HUES6 (cell line): Measurements from ENCODE around the gene NUP155.
"Not testable (repeated sequence)": the region's sequence is repeated elsewhere in the genome, so short reads cannot be mapped to it uniquely, and the experiment has no call there.

Experiments
- H3K27ac ChIP-seq: 2 replicates; pipeline ENCODE4 v1.7.0; 2013; ENCODE audit warnings: low read depth, mild to moderate bottlenecking, low read length, inconsistent platforms
- H3K27me3 ChIP-seq: 2 replicates; pipeline ENCODE4 v1.6.1; 2013; ENCODE audit warnings: low read length; ENCODE audit not compliant: control insufficient read depth, insufficient read depth
- H3K36me3 ChIP-seq: 2 replicates; pipeline ENCODE4 v1.6.1; 2013; ENCODE audit warnings: low read length; ENCODE audit not compliant: control insufficient read depth, insufficient read depth
- H3K4me1 ChIP-seq: 2 replicates; pipeline ENCODE4 v1.6.1; 2013; ENCODE audit warnings: low read length; ENCODE audit not compliant: control insufficient read depth, insufficient read depth
- H3K4me3 ChIP-seq: 2 replicates; pipeline ENCODE4 v1.5.1; 2013; ENCODE audit warnings: low read depth, low read length
- H3K9ac ChIP-seq: one replicate; pipeline ENCODE4 v1.6.1; 2013; ENCODE audit warnings: mild to moderate bottlenecking, low read length
- H3K9me3 ChIP-seq: 2 replicates; pipeline ENCODE4 v1.6.1; 2013; ENCODE audit warnings: low read depth, low read length; ENCODE audit not compliant: control insufficient read depth, insufficient read depth

The NUP155 gene

DNA sequence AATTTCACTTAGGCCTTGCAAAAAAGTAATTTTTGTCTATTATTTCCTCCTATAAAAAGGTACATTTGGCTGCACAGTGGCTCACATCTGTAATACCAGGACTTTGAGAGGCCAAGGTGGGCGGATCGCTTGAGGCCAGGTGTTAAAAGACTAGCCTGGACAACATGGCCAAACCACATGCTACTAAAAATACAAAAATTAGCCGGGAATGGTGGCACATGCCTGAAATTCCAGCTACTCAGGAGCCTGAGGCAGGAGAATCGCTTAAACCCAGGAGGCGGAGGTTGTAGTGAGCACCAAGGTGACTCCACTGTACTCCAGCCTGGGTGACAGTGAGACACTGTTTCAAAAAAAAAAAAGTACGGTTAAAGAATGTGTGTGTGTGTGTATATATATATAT lies 15.7 kb downstream of the NUP155 start:
- no peak overlapping the region for H3K27ac ChIP-seq
- H3K9me3 ChIP-seq = no peaks in the 10 kb centered on the region
- H3K36me3 ChIP-seq = peaks cover 81% of the 10 kb centered on the region
- H3K4me1 ChIP-seq = no peaks in the 10 kb centered on the region
- H3K27me3 ChIP-seq = no peaks in the 10 kb centered on the region
- H3K4me3 ChIP-seq = no peak overlapping the region
- no peak overlapping the region for H3K9ac ChIP-seq

DNA sequence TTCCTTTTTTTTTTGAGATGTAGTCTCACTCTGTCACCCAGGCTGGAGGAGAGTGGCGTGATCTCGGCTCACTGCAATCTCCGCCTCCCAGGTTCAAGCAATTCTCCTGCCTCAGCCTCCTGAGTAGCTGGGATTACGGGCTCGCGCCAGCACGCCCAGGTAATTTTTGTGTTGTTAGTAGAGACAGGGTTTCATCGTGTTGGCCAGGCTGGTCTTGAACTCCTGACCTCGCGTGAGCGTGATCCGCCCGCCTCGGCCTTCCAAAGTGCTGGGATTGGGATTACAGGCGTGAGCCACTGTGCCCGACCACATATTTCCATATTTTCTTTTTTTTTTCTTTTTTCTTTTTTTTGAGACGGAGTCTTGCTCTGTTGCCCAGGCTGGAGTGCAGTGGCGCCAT lies 28.2 kb downstream of the NUP155 start:
- H3K9me3 ChIP-seq, H3K4me3 ChIP-seq, H3K27me3 ChIP-seq, H3K9ac ChIP-seq, H3K27ac ChIP-seq, H3K4me1 ChIP-seq: not testable (repeated sequence)
- peaks cover 83% of the 10 kb centered on the region for H3K36me3 ChIP-seq

DNA sequence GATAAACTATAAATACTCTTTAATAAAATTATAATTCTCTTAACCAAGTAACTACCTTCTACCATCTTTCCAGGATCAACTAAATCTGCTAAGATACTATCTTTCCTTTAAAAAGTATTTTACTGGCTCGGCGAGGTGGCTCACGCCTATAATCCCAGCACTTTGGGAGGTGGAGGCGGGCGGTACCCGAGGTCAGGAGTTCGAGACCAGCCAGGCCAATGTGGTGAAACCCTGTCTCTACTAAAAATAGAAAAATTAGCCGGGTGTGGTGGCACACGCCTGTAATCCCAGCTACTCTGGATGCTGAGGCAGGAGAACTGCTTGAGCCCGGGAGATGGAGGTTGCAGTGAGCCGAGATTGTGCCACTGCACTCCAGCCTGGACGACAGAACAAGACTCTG lies 36.2 kb downstream of the NUP155 start:
- not testable (repeated sequence) for H3K4me3 ChIP-seq, H3K27me3 ChIP-seq, H3K9ac ChIP-seq, H3K27ac ChIP-seq, H3K4me1 ChIP-seq, H3K9me3 ChIP-seq
- peaks cover 83% of the 10 kb centered on the region for H3K36me3 ChIP-seq

DNA sequence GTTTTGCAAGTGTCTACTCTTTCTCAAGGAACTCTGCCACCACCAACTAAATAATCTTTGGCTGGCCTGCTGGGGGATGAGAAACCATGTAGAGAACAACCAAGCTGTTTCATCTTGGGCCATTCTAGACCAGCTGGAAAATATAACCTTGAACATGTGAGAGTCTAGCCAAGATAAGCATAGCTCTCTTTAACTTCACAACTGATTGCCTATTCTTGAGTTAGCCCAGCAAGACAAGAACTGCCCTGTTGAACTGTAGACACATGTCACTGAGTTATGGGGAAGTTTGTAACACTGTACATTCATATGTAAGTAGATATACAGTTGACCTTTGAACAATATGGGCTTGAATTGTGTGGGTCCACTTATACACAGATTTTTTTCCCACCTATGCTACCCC lies 44.4 kb downstream of the NUP155 start:
- Histone ChIP-seq H3K4me1 (no peaks in the 10 kb centered on the region), H3K4me3 (no peak overlapping the region), H3K27ac (no peak overlapping the region), H3K9ac (no peak overlapping the region), H3K27me3 (no peaks in the 10 kb centered on the region), H3K36me3 (peaks cover 93% of the 10 kb centered on the region), H3K9me3 (no peaks in the 10 kb centered on the region)

DNA sequence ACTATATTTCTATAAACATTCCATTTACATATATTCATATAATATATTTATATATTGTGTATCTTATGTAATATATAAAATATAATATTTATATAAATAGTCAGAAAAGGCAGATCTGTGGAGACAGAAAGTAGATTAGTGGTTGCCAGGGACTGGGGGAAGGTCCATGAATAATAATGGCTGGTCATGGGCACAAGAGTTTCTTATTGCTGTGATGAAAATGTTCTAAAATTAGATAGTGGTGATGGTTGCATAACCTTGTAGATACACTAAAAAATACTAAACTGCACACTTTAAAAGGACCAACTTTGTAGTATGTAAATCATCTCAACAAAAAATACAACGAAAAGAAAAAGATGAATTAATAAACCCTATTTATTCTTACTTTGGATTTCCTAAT lies 47.3 kb downstream of the NUP155 start:
- Histone ChIP-seq H3K36me3 (peaks cover 94% of the 10 kb centered on the region), H3K9me3 (no peaks in the 10 kb centered on the region), H3K27me3 (no peaks in the 10 kb centered on the region), H3K9ac (no peak overlapping the region), H3K4me1 (no peaks in the 10 kb centered on the region), H3K27ac (no peak overlapping the region), H3K4me3 (no peak overlapping the region)

DNA sequence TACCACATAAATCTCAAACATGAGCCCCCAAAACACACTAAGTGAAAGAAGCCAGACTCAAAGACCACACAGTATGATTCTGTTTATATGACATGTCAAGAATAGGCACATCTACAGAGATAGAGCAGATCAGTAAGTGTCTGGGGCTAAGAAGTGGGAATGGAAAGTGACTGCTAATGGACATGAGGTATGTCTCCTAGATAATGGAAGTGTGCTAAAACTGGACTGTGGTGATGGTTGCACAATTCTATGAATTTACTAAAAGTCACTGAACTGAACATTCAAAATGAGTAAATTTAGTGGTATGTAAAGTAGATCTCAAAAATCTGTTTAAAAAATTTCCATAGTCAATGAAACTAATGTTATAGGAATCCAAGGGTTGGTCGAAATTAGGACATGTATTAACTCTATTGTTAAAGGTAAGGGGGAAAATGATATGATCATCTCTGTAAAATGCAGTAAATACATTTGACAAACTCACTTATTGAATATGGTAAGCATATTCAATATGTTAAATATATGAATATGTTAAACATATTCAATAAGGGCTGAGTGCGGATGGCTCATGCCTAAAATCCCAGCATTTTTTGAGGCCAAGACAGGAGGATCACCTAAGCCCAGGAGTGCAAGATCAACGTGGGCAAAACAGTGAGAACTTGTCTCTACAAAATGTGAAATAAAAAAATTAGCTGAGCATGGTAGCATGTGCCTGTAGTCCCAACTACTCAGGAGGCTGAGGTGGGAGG lies 51.7 kb downstream of the NUP155 start:
- H3K4me3 ChIP-seq = no peak overlapping the region
- H3K9me3 ChIP-seq = no peaks in the 10 kb centered on the region
- H3K27me3 ChIP-seq = no peaks in the 10 kb centered on the region
- no peak overlapping the region for H3K9ac ChIP-seq
- no peak overlapping the region for H3K27ac ChIP-seq
- peaks cover 88% of the 10 kb centered on the region for H3K36me3 ChIP-seq
- no peaks in the 10 kb centered on the region for H3K4me1 ChIP-seq

DNA sequence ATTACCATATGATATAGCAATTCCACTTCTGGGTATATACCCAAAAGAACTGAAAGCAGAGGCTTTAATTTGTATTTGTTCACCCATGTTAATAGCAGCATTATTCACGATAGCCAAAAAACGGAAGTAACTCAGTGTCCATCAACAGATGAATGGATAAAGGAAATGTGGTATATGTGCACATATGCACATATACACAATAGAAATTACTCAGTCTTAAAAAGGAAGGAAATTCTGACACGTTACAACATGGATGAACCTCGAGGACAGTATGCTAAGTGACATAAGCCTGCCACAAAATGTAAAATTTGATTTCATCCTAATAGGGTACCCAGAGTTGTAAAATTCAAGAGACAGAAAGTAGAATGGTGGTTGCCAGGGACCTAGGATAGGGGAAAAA lies 54.9 kb downstream of the NUP155 start:
- Histone ChIP-seq H3K9me3 (no peaks in the 10 kb centered on the region), H3K4me1 (no peaks in the 10 kb centered on the region), H3K4me3 (no peak overlapping the region), H3K9ac (no peak overlapping the region), H3K36me3 (peaks cover 93% of the 10 kb centered on the region), H3K27ac (no peak overlapping the region), H3K27me3 (no peaks in the 10 kb centered on the region)

DNA sequence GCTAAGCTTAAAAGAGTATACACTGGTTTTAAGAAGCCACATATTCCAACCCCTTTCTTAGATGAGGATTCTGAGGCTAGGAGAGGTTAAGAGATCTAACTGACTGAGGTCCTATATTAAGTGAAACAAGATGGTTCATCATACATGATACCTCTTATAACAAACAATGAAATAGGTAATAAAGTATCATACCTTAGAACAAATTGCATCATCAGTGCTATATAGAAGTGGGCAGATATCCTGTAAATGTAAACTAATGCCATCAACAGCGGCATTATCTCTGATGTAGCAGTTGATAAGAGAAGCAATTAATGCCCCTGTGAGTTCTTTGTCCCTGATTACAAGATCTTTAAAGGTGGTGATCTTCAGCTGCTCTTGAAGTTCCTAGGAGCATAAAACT lies 60.5 kb downstream of the NUP155 start:
- Histone ChIP-seq H3K9ac (no peak overlapping the region), H3K9me3 (no peaks in the 10 kb centered on the region), H3K4me1 (no peaks in the 10 kb centered on the region), H3K4me3 (no peak overlapping the region), H3K27ac (no peak overlapping the region), H3K36me3 (peaks cover 90% of the 10 kb centered on the region), H3K27me3 (no peaks in the 10 kb centered on the region)

DNA sequence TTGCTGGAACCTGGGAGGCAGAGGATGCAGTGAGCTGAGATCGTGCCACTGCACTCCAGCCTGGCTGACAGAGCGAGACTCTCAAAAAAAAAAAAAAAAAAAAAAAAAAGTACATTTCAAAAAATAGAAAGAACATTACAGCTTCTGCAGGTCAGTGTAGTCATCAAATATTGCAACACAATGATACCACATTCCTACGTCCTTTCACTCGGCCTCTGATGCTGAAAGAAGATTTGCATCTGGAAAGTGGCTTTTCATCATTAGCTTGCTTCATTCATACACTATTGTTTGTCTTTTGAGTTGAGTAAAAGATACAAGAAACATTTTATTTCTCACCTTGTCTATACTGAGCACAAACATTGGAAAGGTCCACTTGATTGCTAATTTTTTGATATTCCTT lies 62.1 kb downstream of the NUP155 start:
- Histone ChIP-seq H3K27ac (no peak overlapping the region), H3K36me3 (peaks cover 88% of the 10 kb centered on the region), H3K4me3 (no peak overlapping the region), H3K27me3 (no peaks in the 10 kb centered on the region), H3K9ac (no peak overlapping the region), H3K9me3 (no peaks in the 10 kb centered on the region), H3K4me1 (no peaks in the 10 kb centered on the region)

DNA sequence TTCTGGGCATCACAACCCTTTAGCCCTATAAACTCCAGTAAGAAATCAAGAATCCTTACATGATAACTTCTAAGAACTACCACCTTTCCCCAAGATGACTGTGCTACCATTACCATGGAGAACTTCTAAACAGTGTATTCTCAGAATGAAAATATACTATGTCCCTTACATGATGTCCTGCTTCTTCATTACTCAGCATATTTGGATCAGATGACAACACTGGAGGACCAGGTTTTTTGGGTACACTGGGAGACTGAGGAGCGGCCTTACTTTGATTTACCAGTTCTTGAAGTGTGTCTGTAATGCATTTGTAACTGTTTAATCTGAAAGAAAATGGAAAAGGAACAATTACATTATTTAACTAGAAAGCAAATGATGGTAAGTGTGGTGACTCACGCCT lies 66.0 kb downstream of the NUP155 start:
- no peak overlapping the region for H3K9ac ChIP-seq
- H3K4me3 ChIP-seq = no peak overlapping the region
- peaks cover 89% of the 10 kb centered on the region for H3K36me3 ChIP-seq
- no peaks in the 10 kb centered on the region for H3K27me3 ChIP-seq
- H3K27ac ChIP-seq = no peak overlapping the region
- H3K4me1 ChIP-seq = no peaks in the 10 kb centered on the region
- no peaks in the 10 kb centered on the region for H3K9me3 ChIP-seq

DNA sequence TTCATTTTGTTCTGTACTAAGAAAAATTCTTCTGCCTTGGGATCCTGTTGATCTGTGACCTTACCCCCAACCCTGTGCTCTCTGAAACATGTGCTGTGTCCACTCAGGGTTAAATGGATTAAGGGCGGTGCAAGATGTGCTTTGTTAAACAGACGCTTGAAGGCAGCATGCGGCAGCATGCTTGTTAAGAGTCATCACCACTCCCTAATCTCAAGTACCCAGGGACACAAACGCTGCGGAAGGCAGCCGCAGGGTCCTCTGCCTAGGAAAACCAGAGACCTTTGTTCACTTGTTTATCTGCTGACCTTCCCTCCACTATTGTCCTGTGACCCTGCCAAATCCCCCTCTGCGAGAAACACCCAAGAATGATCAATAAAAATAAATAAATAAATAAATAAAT lies 74.6 kb downstream of the NUP155 start:
- not testable (repeated sequence) for H3K27ac ChIP-seq, H3K4me1 ChIP-seq, H3K9me3 ChIP-seq, H3K9ac ChIP-seq, H3K4me3 ChIP-seq, H3K27me3 ChIP-seq
- peaks cover 81% of the 10 kb centered on the region for H3K36me3 ChIP-seq
